Endothelial cell of umbilical vein (primary cell): ENCODE measurements around the gene COL7A1. TPM values are rescaled to one million over a fixed set of nuclear protein-coding genes. Genes with fewer than 3 reads are reported as not detected.

Experiments used
- BruUV-seq: library from RNA; stranded (reverse); fragments of 400-500 nt; replicated peaks from 2 replicates; lab custom pipeline; 2021; lab: Mats Ljungman, UMichigan
- CTCF ChIA-PET: fragments of 300-600, 350-600 bp; sonication (Branson Sonifier 250); formaldehyde crosslinking; loops from one replicate; lab custom pipeline; 2021; ENCODE audit warnings: antibody characterized with exemption, inconsistent platforms; lab: Charles Lee
- POLR2A ChIA-PET: fragments of 300-600, 350-600 bp; sonication (Branson Sonifier 250); formaldehyde crosslinking; loops from one replicate; lab custom pipeline; 2021; ENCODE audit warnings: antibody characterized with exemption, inconsistent platforms; lab: Charles Lee
- DNase-seq: peaks from one replicate; pipeline ENCODE4 v3.0.0-alpha.2; 2011; ENCODE audit warnings: low read depth, low spot score
- FAIRE-seq: peaks from 2 replicates; lab custom pipeline; 2011; peaks lifted over from hg19 to GRCh38; lab: Jason Lieb, UNC
- H2AFZ ChIP-seq: 2 replicates; pipeline ENCODE4 v1.6.0; 2012; ENCODE audit warnings: low read depth, low read length, control low read depth, inconsistent platforms
- H3K27ac ChIP-seq: 2 replicates; pipeline ENCODE4 v1.5.1; 2011; ENCODE audit warnings: low read depth, mild to moderate bottlenecking, control low read depth, low read length, moderate library complexity; ENCODE audit not compliant: insufficient read depth
- H3K27me3 ChIP-seq, 2 experiments: 2 replicates each; pipeline versions ENCODE4 v1.6.0 to v1.6.1; 2011; ENCODE audit warnings: low read length in 2 of 2, mixed read lengths in 1 of 2; ENCODE audit not compliant: control insufficient read depth in 2 of 2, insufficient read depth in 2 of 2
- H3K36me3 ChIP-seq, 2 experiments: 2 replicates in 1 of 2; 3 replicates in 1 of 2; pipeline ENCODE4 v1.5.1; 2011; ENCODE audit warnings: low read length in 2 of 2, mild to moderate bottlenecking in 1 of 2, moderate library complexity in 1 of 2; ENCODE audit not compliant: control insufficient read depth in 2 of 2, insufficient read depth in 2 of 2; ENCODE audit errors: extremely low read depth in 1 of 2
- H3K4me1 ChIP-seq: 3 replicates; pipeline ENCODE4 v1.5.1; 2011; ENCODE audit warnings: mild to moderate bottlenecking, low read length; ENCODE audit not compliant: control insufficient read depth, insufficient read depth; ENCODE audit errors: extremely low read depth
- H3K4me2 ChIP-seq: 2 replicates; pipeline ENCODE4 v1.6.1; 2011; ENCODE audit warnings: low read length, control low read depth, mixed read lengths; ENCODE audit not compliant: insufficient read depth
- H3K4me3 ChIP-seq, 3 experiments: fragments of 200-600 bp in 1 of 3; sonication (generic), shearing (Covaris generic) in 1 of 3; replicated peaks in 1 of 3; 2 replicates each; pipeline ENCODE4 v1.5.1; 2011 to 2016; ENCODE audit warnings: control low read depth in 3 of 3, low read length in 3 of 3, mild to moderate bottlenecking in 2 of 3, inconsistent platforms in 1 of 3, low read depth in 1 of 3, moderate library complexity in 1 of 3; ENCODE audit not compliant: insufficient read depth in 1 of 3
- H3K79me2 ChIP-seq: 2 replicates; pipeline ENCODE4 v1.6.0; 2012; ENCODE audit warnings: low read length, inconsistent platforms; ENCODE audit not compliant: control insufficient read depth, insufficient read depth
- H3K9ac ChIP-seq: replicated peaks from 2 replicates; pipeline ENCODE3; 2011; ENCODE audit warnings: low read length, control low read depth; ENCODE audit not compliant: insufficient read depth; ENCODE audit errors: extremely low read depth
- H3K9me1 ChIP-seq: replicated peaks from 3 replicates; pipeline ENCODE4 v1.6.0; 2011; ENCODE audit warnings: mild to moderate bottlenecking, low read length; ENCODE audit not compliant: control insufficient read depth, insufficient read depth; ENCODE audit errors: extremely low read depth
- H3K9me3 ChIP-seq: replicated peaks from 2 replicates; pipeline ENCODE4 v1.5.1; 2012; ENCODE audit warnings: low read length, inconsistent platforms; ENCODE audit not compliant: control insufficient read depth, insufficient read depth
- H4K20me1 ChIP-seq: replicated peaks from 2 replicates; pipeline ENCODE3; 2011; ENCODE audit warnings: mild to moderate bottlenecking, low read length; ENCODE audit not compliant: control insufficient read depth, insufficient read depth; ENCODE audit errors: extremely low read depth
- CTCF ChIP-seq, 2 donors: IDR thresholded peaks; 1 replicate in 1 of 2; 2 replicates in 1 of 2; pipeline ENCODE4 v1.5.1; 2011; ENCODE audit warnings: low read length in 2 of 2, mild to moderate bottlenecking in 2 of 2, moderate library complexity in 2 of 2, control low read depth in 1 of 2, inconsistent platforms in 1 of 2, low read depth in 1 of 2; ENCODE audit not compliant: insufficient read depth in 1 of 2; ENCODE audit errors: extremely low read depth in 1 of 2
- EZH2 ChIP-seq: IDR thresholded peaks from 2 replicates; pipeline ENCODE4 v1.6.1; 2012; ENCODE audit warnings: borderline replicate concordance, low read depth, mild to moderate bottlenecking, moderate library complexity, low read length, inconsistent platforms; ENCODE audit not compliant: severe bottlenecking
- FOS ChIP-seq: IDR thresholded peaks from 2 replicates; pipeline ENCODE4 v1.6.1; 2011; ENCODE audit warnings: mild to moderate bottlenecking, low read length, moderate library complexity, borderline replicate concordance; ENCODE audit not compliant: insufficient read depth
- GATA2 ChIP-seq: IDR thresholded peaks from 2 replicates; pipeline ENCODE4 v1.7.0; 2011; ENCODE audit warnings: low read depth, mild to moderate bottlenecking, moderate library complexity, mixed read lengths, low read length; ENCODE audit not compliant: insufficient read length, insufficient read depth
- JUN ChIP-seq: IDR thresholded peaks from 2 replicates; pipeline ENCODE4 v1.6.1; 2011; ENCODE audit warnings: borderline replicate concordance, low read depth; ENCODE audit not compliant: insufficient read length, insufficient read depth
- MYC ChIP-seq: IDR thresholded peaks from one replicate; pipeline ENCODE4 v1.6.1; 2011; ENCODE audit warnings: mild to moderate bottlenecking, low read depth, low read length
- POLR2A ChIP-seq: IDR thresholded peaks from 2 replicates; pipeline ENCODE4 v1.6.1; 2012; ENCODE audit warnings: low read depth, mild to moderate bottlenecking, control low read depth, low read length
- POLR2AphosphoS5 ChIP-seq: IDR thresholded peaks from 2 replicates; pipeline ENCODE4 v1.6.1; 2012; ENCODE audit warnings: low read depth, mild to moderate bottlenecking, control low read depth, low read length, moderate library complexity; ENCODE audit not compliant: insufficient read depth
- dilution Hi-C: fragments of 300-500 bp; cut with MboI; formaldehyde crosslinking; loops from one replicate; pipeline ENCODE4 v1.15.0; 2019; ENCODE audit warnings: low sequenced_read_pairs; ENCODE audit not compliant: extremely low pct_ligation_motif_present
- intact Hi-C: fragments of 100-400 bp; cut with micrococcal nuclease; formaldehyde crosslinking; loops from one replicate; pipeline ENCODE4 v1.10.0; 2022
- polyA plus RNA-seq, 4 experiments: library from polyadenylated mRNA; depleted of rRNA in 3 of 4; stranded (reverse) in 3 of 4; unstranded in 1 of 4; fragments of >200 nt; gene quantifications; 2 replicates each; pipeline versions ENCODE4 v1.2.1 to v1.2.3, GENCODE V29; 2011 to 2012; ENCODE audit warnings: missing spikeins in 1 of 4
- total RNA-seq: library from RNA; stranded (reverse); gene quantifications from 2 replicates; pipeline ENCODE4 v1.2.3, GENCODE V29; 2021
- TF ChIP-seq, protein P1 (sequence below): IDR thresholded peaks from 2 replicates; pipeline ENCODE4 v1.6.1; 2011; ENCODE audit not compliant: insufficient read depth, insufficient read length

COL7A1 gene
- total and polyA plus RNA-seq, 2 donors (not counting 3 experiments of a cell fraction or from before 2014, with no cell fraction given): 0.55 to 1.9 TPM

- H3K9ac ChIP-seq: no peak overlapping the region
- H3K9me3 ChIP-seq: no peaks in the 10 kb centered on the region
- H3K27ac ChIP-seq: no peak overlapping the region
- no peak for FAIRE-seq
- H3K27me3 ChIP-seq: peaks cover 9 to 11% of the 10 kb centered on the region in 2 experiments
- CTCF ChIA-PET: interaction anchor here (1.4 kb wide), 1 partner anchor 8 kb away, joined by 3 read pairs; no protein-coding TSS in a partner anchor
- TF ChIP-seq MYC (no peak), POLR2AphosphoS5 (no peak), CTCF (IDR thresholded peaks at IDR 0.05; ENCODE audit: extremely low read depth in 1 of 2, insufficient read depth in 1 of 2, low read depth in 1 of 2, low read length in 2 of 2) (no peak), EZH2 (no peak), POLR2A (no peak), GATA2 (no peak), FOS (no peak), JUN (no peak)
- TF ChIP-seq, protein P1, sequence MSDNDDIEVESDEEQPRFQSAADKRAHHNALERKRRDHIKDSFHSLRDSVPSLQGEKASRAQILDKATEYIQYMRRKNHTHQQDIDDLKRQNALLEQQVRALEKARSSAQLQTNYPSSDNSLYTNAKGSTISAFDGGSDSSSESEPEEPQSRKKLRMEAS: no peak
- H3K4me3 ChIP-seq: no peak overlapping the region
- H3K4me2 ChIP-seq: no peak overlapping the region
- H3K9me1 ChIP-seq: no peaks in the 10 kb centered on the region
- H3K79me2 ChIP-seq: no peaks in the 10 kb centered on the region
- dilution Hi-C loops: no loop called here
- H4K20me1 ChIP-seq: no peaks in the 10 kb centered on the region
- H2AFZ ChIP-seq: no peak overlapping the region
- DNase-seq: no peak
- H3K36me3 ChIP-seq: peaks cover 0 to 2% of the 10 kb centered on the region in 2 experiments
- POLR2A ChIA-PET: no interaction called here
- peaks cover 6% of the 10 kb centered on the region for H3K4me1 ChIP-seq
- BruUV-seq: no TSS peak
- intact Hi-C loops: no loop called here
These were observed 1.8 kb downstream of the COL7A1 start for GRCh38 chr3:48593337-48593736.
